Omental fat pad (tissue), 4 donors: ENCODE data around the gene GPX8. TPM values are rescaled to one million over a fixed set of nuclear protein-coding genes. Genes with fewer than 3 reads are reported as not detected.

Experiments
- ATAC-seq: fragments of 150-250 bp; one replicate; pipeline ENCODE4 v1.9.1; 2016; ENCODE audit warnings: mild to moderate bottlenecking, moderate library complexity; ENCODE audit not compliant: low FRiP score
- DNase-seq: peaks from one replicate; pipeline ENCODE4 v3.0.0-alpha.2; 2019; ENCODE audit warnings: low spot score
- total RNA-seq, 4 donors: library from RNA; depleted of rRNA; stranded (reverse); fragments of >200 nt; gene quantifications; one replicate each; pipeline ENCODE4 v1.1.0, GENCODE V29; 2016
- TF ChIP-seq, protein P1 (sequence below), 3 donors: fragments of 450-650 bp; IDR thresholded peaks; one replicate each; pipeline ENCODE4 v1.5.1; 2016 to 2017; ENCODE audit warnings: antibody characterized with exemption in 3 of 3, mild to moderate bottlenecking in 3 of 3, moderate library complexity in 2 of 3

GPX8 gene
- 10 to 100 TPM in 3 of 4 donors, 1 to 10 TPM in 1; 9.5 to 30.9 (median 17.7) TPM for total RNA-seq

DNA sequence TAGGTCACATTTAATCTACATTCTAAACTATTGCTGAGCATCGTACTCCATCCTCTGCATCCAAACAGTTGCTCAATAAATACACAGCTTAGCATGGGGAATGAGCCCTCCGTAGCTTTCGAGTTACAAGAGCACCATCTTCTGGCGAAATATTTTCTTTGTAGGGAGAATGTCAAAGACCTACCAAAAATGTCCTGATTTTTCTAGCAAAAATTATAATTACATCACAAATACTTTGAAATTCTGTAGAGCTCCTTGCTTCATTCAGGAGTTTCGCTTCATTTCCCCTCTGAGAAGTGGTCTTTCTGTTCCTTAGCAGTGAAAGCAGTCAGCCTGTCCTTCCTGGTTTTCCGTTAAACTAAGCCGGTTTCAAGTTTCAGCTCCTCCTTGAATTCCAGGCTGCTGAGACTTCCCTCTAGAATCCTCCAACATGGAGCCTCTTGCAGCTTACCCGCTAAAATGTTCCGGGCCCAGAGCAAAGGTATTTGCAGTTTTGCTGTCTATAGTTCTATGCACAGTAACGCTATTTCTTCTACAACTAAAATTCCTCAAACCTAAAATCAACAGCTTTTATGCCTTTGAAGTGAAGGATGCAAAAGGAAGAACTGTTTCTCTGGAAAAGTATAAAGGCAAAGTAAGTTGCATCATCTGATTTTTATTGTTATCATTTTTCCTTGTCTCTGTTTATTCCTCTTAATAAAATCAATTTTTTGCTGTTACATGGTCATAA, at the start of gene GPX8:
TSS of gene GPX8 (plus strand) at position 409 of the 730 bp plus-strand sequence. CDS start at position 431, 22 bp downstream.
- DNase-seq, result no peak
- peak; percentile 85 for ATAC-seq
- TF ChIP-seq, protein P1, sequence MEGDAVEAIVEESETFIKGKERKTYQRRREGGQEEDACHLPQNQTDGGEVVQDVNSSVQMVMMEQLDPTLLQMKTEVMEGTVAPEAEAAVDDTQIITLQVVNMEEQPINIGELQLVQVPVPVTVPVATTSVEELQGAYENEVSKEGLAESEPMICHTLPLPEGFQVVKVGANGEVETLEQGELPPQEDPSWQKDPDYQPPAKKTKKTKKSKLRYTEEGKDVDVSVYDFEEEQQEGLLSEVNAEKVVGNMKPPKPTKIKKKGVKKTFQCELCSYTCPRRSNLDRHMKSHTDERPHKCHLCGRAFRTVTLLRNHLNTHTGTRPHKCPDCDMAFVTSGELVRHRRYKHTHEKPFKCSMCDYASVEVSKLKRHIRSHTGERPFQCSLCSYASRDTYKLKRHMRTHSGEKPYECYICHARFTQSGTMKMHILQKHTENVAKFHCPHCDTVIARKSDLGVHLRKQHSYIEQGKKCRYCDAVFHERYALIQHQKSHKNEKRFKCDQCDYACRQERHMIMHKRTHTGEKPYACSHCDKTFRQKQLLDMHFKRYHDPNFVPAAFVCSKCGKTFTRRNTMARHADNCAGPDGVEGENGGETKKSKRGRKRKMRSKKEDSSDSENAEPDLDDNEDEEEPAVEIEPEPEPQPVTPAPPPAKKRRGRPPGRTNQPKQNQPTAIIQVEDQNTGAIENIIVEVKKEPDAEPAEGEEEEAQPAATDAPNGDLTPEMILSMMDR (IDR thresholded peaks at IDR 0.05), result no peak

- ATAC-seq (no peak), DNase-seq (no peak)
- TF ChIP-seq, protein P1 (IDR thresholded peaks at IDR 0.05), result no peak
Observed at GRCh38 chr5:55110217-55110616, 49.8 kb upstream of the GPX8 start.

DNA sequence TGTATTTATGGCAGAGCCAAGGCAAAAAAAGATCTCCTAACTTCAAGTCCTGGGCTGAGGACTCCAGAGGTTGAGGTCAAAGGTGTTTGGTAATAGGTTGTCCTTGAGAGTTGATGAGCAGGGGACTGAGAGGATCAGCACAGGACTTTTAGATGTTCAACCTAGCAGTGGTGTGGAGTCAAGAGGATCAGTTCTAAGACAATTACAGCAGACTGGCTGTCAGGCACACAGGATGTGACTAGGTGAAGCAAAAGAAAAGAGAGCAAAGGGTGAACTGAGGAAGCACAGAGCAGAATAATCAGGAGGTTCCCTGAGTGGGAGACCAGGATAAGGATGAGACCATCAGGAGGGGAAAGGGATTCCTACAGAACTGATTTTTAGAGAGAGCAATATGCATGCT, 46.6 kb upstream of the GPX8 start:
- no peak for ATAC-seq

DNA sequence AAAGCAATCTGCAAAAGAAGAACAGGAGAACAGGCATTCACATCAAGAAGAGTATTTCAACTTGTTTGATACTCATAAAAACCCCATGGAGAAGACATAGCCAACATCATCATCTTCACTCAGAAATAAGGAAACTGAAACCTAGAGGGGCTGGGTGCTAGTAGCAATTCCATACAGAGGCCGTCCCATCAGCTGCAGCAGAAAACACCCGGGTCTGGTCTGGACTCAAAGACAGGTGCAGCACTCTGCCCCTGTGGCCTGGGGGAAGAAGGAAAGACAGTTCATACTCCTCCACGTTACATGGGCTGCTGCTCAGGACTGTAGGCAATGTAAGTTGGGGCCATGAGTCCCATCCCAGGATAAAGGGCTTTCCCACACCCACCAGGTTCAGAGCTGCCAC, 45.9 kb upstream of the GPX8 start:
- TF ChIP-seq, protein P1 (IDR thresholded peaks at IDR 0.05), result no peak
- DNase-seq (no peak), ATAC-seq (no peak)

More for the DNA sequence above, 46.6 kb upstream of the GPX8 start:
- TF ChIP-seq, protein P1 (IDR thresholded peaks at IDR 0.05), result no peak
- DNase-seq, result no peak

- DNase-seq (no peak), ATAC-seq (no peak)
- TF ChIP-seq, protein P1 (IDR thresholded peaks at IDR 0.05), result no peak
Observed at GRCh38 chr5:55123365-55123764, 36.6 kb upstream of the GPX8 start.

DNA sequence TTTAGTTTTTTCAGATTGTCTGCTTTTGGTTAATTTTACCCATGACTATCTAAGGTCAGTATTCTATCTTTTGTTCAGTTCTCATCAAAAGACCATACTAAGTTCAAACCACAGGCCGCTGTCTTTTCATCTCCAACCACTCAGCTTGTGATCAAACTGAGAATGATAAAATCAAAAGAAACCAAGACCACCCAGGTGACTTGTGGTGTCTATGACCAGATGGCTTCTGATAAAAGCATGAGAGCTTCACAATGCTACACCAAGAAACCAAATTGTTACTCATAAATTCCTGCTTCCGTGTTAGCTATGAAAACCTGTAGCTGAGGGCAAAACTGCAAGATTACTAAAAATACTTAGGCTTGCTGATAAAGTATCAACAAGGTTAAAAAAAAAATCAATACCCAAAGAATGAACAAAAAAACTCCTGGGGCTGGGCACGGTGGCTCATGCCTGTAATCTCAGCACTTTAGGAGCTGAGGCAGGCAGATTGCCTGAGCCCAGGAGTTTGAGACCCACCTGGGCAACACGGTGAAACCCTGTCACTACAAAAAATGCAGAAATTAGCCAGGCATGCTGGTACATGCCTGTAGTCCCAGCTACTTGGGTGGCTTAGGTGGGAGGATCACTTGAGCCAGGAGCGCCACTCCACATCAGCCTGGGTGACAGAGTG, 25.8 kb upstream of the GPX8 start:
- TF ChIP-seq, protein P1 (IDR thresholded peaks at IDR 0.05), result no peak
- DNase-seq, result no peak
- no peak for ATAC-seq
